GM18517 (cell line): ENCODE data around the gene PDE6A.
"Not testable (repeated sequence)": the region's sequence is repeated elsewhere in the genome, so short reads cannot be mapped to it uniquely, and the experiment has no call there.

Experiments
- ATAC-seq: cut with Tn5 transposase; IDR thresholded peaks from one replicate; pipeline ENCODE4 v1.9.1; 2021; ENCODE audit warnings: mild to moderate bottlenecking, moderate library complexity; ENCODE audit not compliant: unreplicated experiment

The PDE6A gene

GRCh38 chr5:149953436-149954121 lies 9.0 kb upstream of the PDE6A start:
- no peak for ATAC-seq

- no peak for ATAC-seq
These were observed 6.7 kb upstream of the PDE6A start for GRCh38 chr5:149951138-149951749.

- ATAC-seq: no peak
These were observed 4.4 kb upstream of the PDE6A start for GRCh38 chr5:149948993-149949392.

GRCh38 chr5:149946118-149946517 lies 1.5 kb upstream of the PDE6A start:
- ATAC-seq: no peak

GRCh38 chr5:149943177-149943949 lies 1.2 kb downstream of the PDE6A start:
- not testable (repeated sequence) for ATAC-seq

- ATAC-seq: not testable (repeated sequence)
These were observed 1.8 kb downstream of the PDE6A start for GRCh38 chr5:149942741-149943169.

- ATAC-seq: no peak
These were observed 2.4 kb downstream of the PDE6A start for GRCh38 chr5:149942199-149942598.

- no peak for ATAC-seq
These were observed 2.8 kb downstream of the PDE6A start for GRCh38 chr5:149941795-149942194.

- ATAC-seq: no peak
These were observed 3.5 kb downstream of the PDE6A start for GRCh38 chr5:149940941-149941644.

- peak; percentile 71 for ATAC-seq
These were observed 4.5 kb downstream of the PDE6A start for GRCh38 chr5:149940077-149940574.

GRCh38 chr5:149939546-149939945 lies 5.0 kb downstream of the PDE6A start:
- no peak for ATAC-seq

GRCh38 chr5:149938791-149939358 lies 5.7 kb downstream of the PDE6A start:
- ATAC-seq: no peak

GRCh38 chr5:149938279-149938678 lies 6.3 kb downstream of the PDE6A start:
- no peak for ATAC-seq

- ATAC-seq: no peak
These were observed 7.0 kb downstream of the PDE6A start for GRCh38 chr5:149937610-149938009.

- no peak for ATAC-seq
These were observed 7.9 kb downstream of the PDE6A start for GRCh38 chr5:149936700-149937091.

GRCh38 chr5:149936044-149936699 lies 8.4 kb downstream of the PDE6A start:
- ATAC-seq: no peak

- ATAC-seq: no peak
These were observed 9.1 kb downstream of the PDE6A start for GRCh38 chr5:149935431-149935901.

- no peak for ATAC-seq
These were observed 11.9 kb downstream of the PDE6A start for GRCh38 chr5:149932445-149933350.

GRCh38 chr5:149931992-149932436 lies 12.6 kb downstream of the PDE6A start:
- no peak for ATAC-seq
